H1 (cell line): Measurements from ENCODE around the gene CHRM1. TPM values are rescaled to one million over a fixed set of nuclear protein-coding genes. Genes with fewer than 3 reads are reported as not detected.
A peak's percentile ranks its signal among the peaks of the same experiment; 100 is the strongest.

Source experiments
- CTCF ChIA-PET: fragments of 300-600 bp; sonication (Branson Sonifier 250); formaldehyde crosslinking; loops from one replicate; lab custom pipeline; 2021; ENCODE audit not compliant: partially characterized antibody; lab: Charles Lee
- POLR2A ChIA-PET: fragments of 300-600 bp; sonication (Branson Sonifier 250); formaldehyde crosslinking; loops from one replicate; lab custom pipeline; 2021; ENCODE audit warnings: inconsistent platforms; ENCODE audit not compliant: partially characterized antibody; lab: Charles Lee
- DNase-seq, 2 experiments: peaks; one replicate each; pipeline versions ENCODE4 v3.0.0 to v3.0.0-alpha.2; 2010 to 2022; ENCODE audit warnings: low spot score in 2 of 2, low read depth in 1 of 2, mixed read lengths in 1 of 2
- FAIRE-seq: peaks from 2 replicates; lab custom pipeline; 2011; peaks lifted over from hg19 to GRCh38; lab: Jason Lieb, UNC
- H2AFZ ChIP-seq: 2 replicates; pipeline ENCODE4 v1.8.1; 2012; ENCODE audit warnings: low read length, inconsistent platforms
- H2AK5ac ChIP-seq: 2 replicates; pipeline ENCODE4 v1.6.1; 2013; ENCODE audit warnings: low read depth, low read length
- H2BK120ac ChIP-seq: replicated peaks from 2 replicates; pipeline ENCODE3; 2013; ENCODE audit warnings: low read depth, low read length, inconsistent platforms
- H2BK12ac ChIP-seq: 2 replicates; pipeline ENCODE4 v1.6.1; 2013; ENCODE audit warnings: low read depth, low read length
- H2BK15ac ChIP-seq: 2 replicates; pipeline ENCODE4 v1.6.1; 2013; ENCODE audit warnings: low read length
- H2BK20ac ChIP-seq: 2 replicates; pipeline ENCODE4 v1.6.1; 2013; ENCODE audit warnings: low read length
- H2BK5ac ChIP-seq: 2 replicates; pipeline ENCODE4 v1.6.1; 2013; ENCODE audit warnings: low read depth, low read length
- H3K14ac ChIP-seq: 2 replicates; pipeline ENCODE4 v1.6.1; 2013; ENCODE audit warnings: inconsistent platforms; ENCODE audit not compliant: insufficient read length
- H3K18ac ChIP-seq: 2 replicates; pipeline ENCODE4 v1.6.1; 2013; ENCODE audit warnings: low read length; ENCODE audit errors: extremely low read depth
- H3K23ac ChIP-seq: 2 replicates; pipeline ENCODE4 v1.6.1; 2013; ENCODE audit warnings: inconsistent platforms; ENCODE audit not compliant: insufficient read length
- H3K23me2 ChIP-seq: 2 replicates; pipeline ENCODE4 v1.6.1; 2013; ENCODE audit warnings: low read depth, low read length
- H3K27ac ChIP-seq: 2 replicates; pipeline ENCODE4 v1.6.1; 2011; ENCODE audit warnings: low read depth, low read length, inconsistent platforms
- H3K27me3 ChIP-seq, 4 experiments: replicated peaks in 1 of 4; 1 replicate in 1 of 4; 2 replicates in 3 of 4; pipeline versions ENCODE4 v1.6.1 to v1.8.1; 2011 to 2013; ENCODE audit warnings: low read length in 3 of 4, mild to moderate bottlenecking in 3 of 4, inconsistent platforms in 2 of 4, mixed read lengths in 2 of 4, moderate library complexity in 1 of 4; ENCODE audit not compliant: control insufficient read depth in 3 of 4, insufficient read depth in 3 of 4; ENCODE audit errors: extremely low read depth in 1 of 4
- H3K36me3 ChIP-seq, 4 experiments: 2 replicates each; pipeline versions ENCODE4 v1.6.1 to v1.8.1; 2011 to 2013; ENCODE audit warnings: mild to moderate bottlenecking in 4 of 4, low read length in 3 of 4, moderate library complexity in 2 of 4, control low read depth in 1 of 4, inconsistent platforms in 1 of 4; ENCODE audit not compliant: insufficient read depth in 4 of 4, control insufficient read depth in 2 of 4
- H3K4ac ChIP-seq: replicated peaks from 2 replicates; pipeline ENCODE3; 2013; ENCODE audit warnings: low read length, low read depth, mixed read lengths, inconsistent platforms; ENCODE audit not compliant: insufficient read length
- H3K4me1 ChIP-seq, 4 experiments: replicated peaks in 1 of 4; 1 replicate in 1 of 4; 2 replicates in 3 of 4; pipeline versions ENCODE4 v1.6.1 to v1.8.1; 2011 to 2013; ENCODE audit warnings: low read length in 3 of 4, inconsistent platforms in 2 of 4, mixed read lengths in 1 of 4; ENCODE audit not compliant: insufficient read depth in 4 of 4, control insufficient read depth in 3 of 4
- H3K4me2 ChIP-seq, 2 experiments: 2 replicates each; pipeline versions ENCODE4 v1.6.1 to v1.8.1; 2011 to 2013; ENCODE audit warnings: low read depth in 2 of 2, low read length in 2 of 2, control low read depth in 1 of 2, inconsistent platforms in 1 of 2, mild to moderate bottlenecking in 1 of 2; ENCODE audit not compliant: insufficient read depth in 1 of 2
- H3K4me3 ChIP-seq, 4 experiments: fragments of 200-600, 300-600 bp in 1 of 4; sonication (generic), shearing (Covaris generic), sonication (Bioruptor Twin) in 1 of 4; 2 replicates each; pipeline versions ENCODE4 v1.5.1 to v1.8.1; 2011 to 2016; ENCODE audit warnings: low read length in 4 of 4, low read depth in 3 of 4, control low read depth in 2 of 4, inconsistent platforms in 2 of 4, mild to moderate bottlenecking in 2 of 4, mixed read lengths in 1 of 4, moderate library complexity in 1 of 4; ENCODE audit not compliant: insufficient read depth in 2 of 4; ENCODE audit errors: extremely low read depth in 1 of 4
- H3K56ac ChIP-seq: replicated peaks from 2 replicates; pipeline ENCODE3; 2013; ENCODE audit warnings: low read depth, mild to moderate bottlenecking, mixed read lengths, low read length, inconsistent platforms; ENCODE audit not compliant: insufficient read length
- H3K79me1 ChIP-seq: 2 replicates; pipeline ENCODE4 v1.6.1; 2013; ENCODE audit warnings: low read depth, low read length, control low read depth
- H3K79me2 ChIP-seq, 2 experiments: 2 replicates each; pipeline versions ENCODE4 v1.6.1 to v1.8.1; 2012 to 2013; ENCODE audit warnings: low read length in 2 of 2, mild to moderate bottlenecking in 2 of 2, inconsistent platforms in 1 of 2; ENCODE audit not compliant: insufficient read depth in 2 of 2, control insufficient read depth in 1 of 2
- H3K9ac ChIP-seq, 4 experiments: replicated peaks in 1 of 4; 1 replicate in 1 of 4; 2 replicates in 3 of 4; pipeline versions ENCODE4 v1.6.1 to v1.8.1; 2011 to 2013; ENCODE audit warnings: low read depth in 3 of 4, low read length in 3 of 4, control low read depth in 2 of 4, mild to moderate bottlenecking in 2 of 4, moderate library complexity in 2 of 4, inconsistent platforms in 1 of 4; ENCODE audit errors: extremely low read depth in 1 of 4
- H3K9me3 ChIP-seq, 2 experiments: 2 replicates each; pipeline versions ENCODE4 v1.6.1 to v1.8.1; 2012 to 2013; ENCODE audit warnings: mild to moderate bottlenecking in 2 of 2, moderate library complexity in 2 of 2, control low read depth in 1 of 2, inconsistent platforms in 1 of 2, low read depth in 1 of 2, low read length in 1 of 2, mixed read lengths in 1 of 2; ENCODE audit not compliant: insufficient read depth in 2 of 2
- H4K20me1 ChIP-seq, 2 experiments: replicated peaks in 1 of 2; 2 replicates each; pipeline versions ENCODE3 to v1.8.1; 2011 to 2013; ENCODE audit warnings: inconsistent platforms in 2 of 2, low read length in 2 of 2, mild to moderate bottlenecking in 1 of 2; ENCODE audit not compliant: insufficient read depth in 2 of 2, control insufficient read depth in 1 of 2
- H4K5ac ChIP-seq: 2 replicates; pipeline ENCODE4 v1.6.1; 2013; ENCODE audit warnings: low read length, low read depth, mixed read lengths, inconsistent platforms; ENCODE audit not compliant: insufficient read length
- H4K8ac ChIP-seq: 2 replicates; pipeline ENCODE4 v1.8.0; 2013; ENCODE audit warnings: mild to moderate bottlenecking, moderate library complexity, low read length, inconsistent platforms; ENCODE audit not compliant: insufficient read depth; ENCODE audit errors: extremely low read depth
- H4K91ac ChIP-seq: replicated peaks from 2 replicates; pipeline ENCODE3; 2013; ENCODE audit warnings: low read length, mixed read lengths, inconsistent platforms; ENCODE audit not compliant: insufficient read length
- CTBP2 ChIP-seq: IDR thresholded peaks from 2 replicates; pipeline ENCODE4 v1.7.0; 2011; ENCODE audit warnings: borderline replicate concordance, mild to moderate bottlenecking, moderate library complexity, mixed read lengths, low read length; ENCODE audit not compliant: insufficient read depth, insufficient read length
- MAFK ChIP-seq: IDR thresholded peaks from 2 replicates; pipeline ENCODE4 v1.6.1; 2012; ENCODE audit warnings: low read depth, mild to moderate bottlenecking, improper control_type of control experiment, low read length
- NRF1 ChIP-seq: IDR thresholded peaks from 2 replicates; pipeline ENCODE4 v1.6.1; 2011; ENCODE audit warnings: mild to moderate bottlenecking, low read depth, low read length, improper control_type of control experiment
- SIN3A ChIP-seq, 2 experiments: IDR thresholded peaks in 1 of 2; conservative IDR thresholded peaks in 1 of 2; 2 replicates each; pipeline ENCODE4 v1.6.1; 2011 to 2012; ENCODE audit warnings: low read length in 2 of 2, improper control_type of control experiment in 1 of 2, low read depth in 1 of 2, mild to moderate bottlenecking in 1 of 2
- TAF1 ChIP-seq: IDR thresholded peaks from 2 replicates; pipeline ENCODE4 v1.6.1; 2011; ENCODE audit warnings: mild to moderate bottlenecking, low read depth, low read length
- TEAD4 ChIP-seq: IDR thresholded peaks from 2 replicates; pipeline ENCODE4 v1.6.1; 2012; ENCODE audit warnings: low read depth, low read length, inconsistent platforms, mixed read lengths
- WGBS, 2 experiments: shearing (Covaris generic) in 1 of 2; methylation state at CpG; one replicate each; pipeline versions ENCODE4 v1.1.6 to v1.1.7; 2013 to 2015; ENCODE audit warnings: low lambda C conversion rate in 2 of 2, mixed read lengths in 2 of 2, inconsistent platforms in 1 of 2, low coverage in 1 of 2, missing lambda C conversion rate in 1 of 2; ENCODE audit not compliant: insufficient replicate concordance in 2 of 2, insufficient coverage in 1 of 2, insufficient read length in 1 of 2; ENCODE audit errors: extremely low coverage in 1 of 2, missing lambda C conversion rate in 1 of 2; 5-methylcytosine and 5-hydroxymethylcytosine counted together
- polyA plus RNA-seq, 7 experiments: library from polyadenylated mRNA; depleted of rRNA in 3 of 7; stranded (reverse) in 5 of 7; unstranded in 2 of 7; fragments of >200 nt in 5 of 7; fragments of 200-250 nt in 2 of 7; gene quantifications; 1 replicate in 5 of 7; 2 replicates in 1 of 7; 4 replicates in 1 of 7; pipeline versions ENCODE4 v1.2.1 to v1.2.3, GENCODE V29; 2011 to 2013; ENCODE audit warnings: missing spikeins in 2 of 7, mixed read lengths in 2 of 7
- total RNA-seq: library from RNA; stranded (reverse); fragmentation: NEBNext Ultra II Directional; extraction: Animal tissue kit (Norgen Biotek cat#: 25700); gene quantifications from 2 replicates; pipeline ENCODE4 v1.2.1, GENCODE V29; 2021

CHRM1 gene
- total and polyA plus RNA-seq, 2 of the 8 experiments (the other 6 are each of a cell fraction or from before 2014, with no cell fraction given): 0.08 TPM; not detected in 1

DNA sequence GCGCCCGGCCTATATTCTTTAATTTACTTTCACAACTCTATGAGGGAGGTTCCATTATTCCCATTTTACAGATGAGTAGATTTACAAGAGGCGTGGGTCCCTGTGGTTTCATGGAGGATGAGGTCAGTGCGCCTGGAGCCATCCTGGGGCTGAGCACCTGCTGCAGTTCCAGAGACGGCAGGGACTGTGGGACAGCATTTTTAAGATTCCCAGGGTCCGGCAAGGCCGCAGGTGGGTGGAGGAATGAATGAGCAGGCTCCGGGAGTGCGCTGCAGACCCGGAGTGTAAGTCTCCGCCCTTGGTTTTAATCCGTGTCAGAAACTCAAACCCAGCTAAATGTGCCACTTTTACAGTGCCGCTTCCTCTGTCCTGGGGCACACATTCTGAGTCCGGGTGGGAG is 4.1 kb upstream of the CHRM1 start:
- no peaks in the 10 kb centered on the region for H3K9me3 ChIP-seq
- no peaks in the 10 kb centered on the region for H3K79me1 ChIP-seq
- no peak overlapping the region for H2BK15ac ChIP-seq
- H2BK120ac ChIP-seq: no peak overlapping the region
- H3K9ac ChIP-seq: no peak overlapping the region
- H2BK12ac ChIP-seq: no peak overlapping the region
- no peak overlapping the region for H2AK5ac ChIP-seq
- no peak overlapping the region for H3K56ac ChIP-seq
- WGBS, 2 experiments: 11% methylated on average over 14 of the region's 14 CpGs; no CpG with 5 or more reads in 1 of the 2 experiments
- no peak overlapping the region; the same call in 1 of the 2 replicates for H3K18ac ChIP-seq
- no peak overlapping the region for H3K4ac ChIP-seq
- H3K4me1 ChIP-seq: peaks cover 6 to 40% (median 21%) of the 10 kb centered on the region in 4 experiments
- H3K27me3 ChIP-seq: peaks cover 15 to 59% (median 51%) of the 10 kb centered on the region in 4 experiments
- peak overlapping the region; percentile 97 to 99 for H3K4me2 ChIP-seq
- DNase-seq (peak in 1 of 2 experiments; percentile 76), FAIRE-seq (no peak)
- no peak overlapping the region for H2AFZ ChIP-seq
- CTCF ChIA-PET: interaction anchor here (0.6 to 16.5 kb wide), 9 partner anchors 8 to 166 kb away, joined by 3 to 232 read pairs (median 4); no protein-coding TSS in a partner anchor
- H3K79me2 ChIP-seq: no peaks in the 10 kb centered on the region
- POLR2A ChIA-PET: interaction anchor here (1.1 to 57.8 kb wide), 8 partner anchors 11 to 260 kb away, joined by 4 to 1185 read pairs (median 5); partner anchors contain the start of genes CSKMT and SLC3A2
- no peak overlapping the region for H4K91ac ChIP-seq
- H4K5ac ChIP-seq: no peak overlapping the region
- no peak overlapping the region for H4K8ac ChIP-seq
- no peak overlapping the region for H3K14ac ChIP-seq
- no peak overlapping the region for H3K27ac ChIP-seq
- peaks cover 17% of the 10 kb centered on the region for H3K23me2 ChIP-seq
- H3K36me3 ChIP-seq: no peaks in the 10 kb centered on the region
- H4K20me1 ChIP-seq: no peaks in the 10 kb centered on the region
- TF ChIP-seq MAFK: no peak
- TF ChIP-seq TAF1: peak; percentile 26; the same call in 1 of the 2 replicates
- TF ChIP-seq NRF1: no peak
- TF ChIP-seq TEAD4: peak; percentile 76
- 0 out of 4 replicates have a peak, but pooled peaks of 1 of the 2 experiments have one; percentile 15 for TF ChIP-seq SIN3A (conservative IDR thresholded peaks at IDR 0.05 in 1 of 2, IDR thresholded peaks at IDR 0.05 in 1 of 2; ENCODE audit: low read depth in 1 of 2, low read length in 2 of 2)
- TF ChIP-seq CTBP2: peak; percentile 33
- H2BK20ac ChIP-seq: peak overlapping the region; percentile 86; the same call in 1 of the 2 replicates
- peak overlapping the region; percentile 55 to 76 (median 62) for H3K4me3 ChIP-seq
- H2BK5ac ChIP-seq: no peak overlapping the region
- no peak overlapping the region for H3K23ac ChIP-seq
